ENCODE data around the gene SUSD1. TPM values are rescaled to one million over a fixed set of nuclear protein-coding genes. Genes with fewer than 3 reads are reported as not detected.

SUSD1 gene
- polyA plus RNA-seq, 1 donor from 2014 or later = 2.0 TPM

- H3K36me3 ChIP-seq (ENCODE audit: insufficient read depth, low read length) = no peaks in the 10 kb centered on the region
- no peak overlapping the region for H3K4me2 ChIP-seq (ENCODE audit: low read length)
- no peaks in the 10 kb centered on the region for H3K27me3 ChIP-seq (ENCODE audit: insufficient read depth, low read depth, low read length)
- H3K9me2 ChIP-seq (ENCODE audit: insufficient read depth, low read length) = no peaks in the 10 kb centered on the region
- no peak overlapping the region for H3K9ac ChIP-seq (ENCODE audit: low read length)
- H2AFZ ChIP-seq (ENCODE audit: low read depth, low read length) = no peak overlapping the region
- H3K9me3 ChIP-seq (ENCODE audit: low read length) = no peaks in the 10 kb centered on the region
- TF ChIP-seq, protein P1, sequence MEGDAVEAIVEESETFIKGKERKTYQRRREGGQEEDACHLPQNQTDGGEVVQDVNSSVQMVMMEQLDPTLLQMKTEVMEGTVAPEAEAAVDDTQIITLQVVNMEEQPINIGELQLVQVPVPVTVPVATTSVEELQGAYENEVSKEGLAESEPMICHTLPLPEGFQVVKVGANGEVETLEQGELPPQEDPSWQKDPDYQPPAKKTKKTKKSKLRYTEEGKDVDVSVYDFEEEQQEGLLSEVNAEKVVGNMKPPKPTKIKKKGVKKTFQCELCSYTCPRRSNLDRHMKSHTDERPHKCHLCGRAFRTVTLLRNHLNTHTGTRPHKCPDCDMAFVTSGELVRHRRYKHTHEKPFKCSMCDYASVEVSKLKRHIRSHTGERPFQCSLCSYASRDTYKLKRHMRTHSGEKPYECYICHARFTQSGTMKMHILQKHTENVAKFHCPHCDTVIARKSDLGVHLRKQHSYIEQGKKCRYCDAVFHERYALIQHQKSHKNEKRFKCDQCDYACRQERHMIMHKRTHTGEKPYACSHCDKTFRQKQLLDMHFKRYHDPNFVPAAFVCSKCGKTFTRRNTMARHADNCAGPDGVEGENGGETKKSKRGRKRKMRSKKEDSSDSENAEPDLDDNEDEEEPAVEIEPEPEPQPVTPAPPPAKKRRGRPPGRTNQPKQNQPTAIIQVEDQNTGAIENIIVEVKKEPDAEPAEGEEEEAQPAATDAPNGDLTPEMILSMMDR (IDR thresholded peaks at IDR 0.05; ENCODE audit: poor library complexity, severe bottlenecking) = no peak
- TF ChIP-seq SMC3 (conservative IDR thresholded peaks at IDR 0.05; ENCODE audit: poor library complexity) = no peak
- TF ChIP-seq EP300 (conservative IDR thresholded peaks at IDR 0.05; ENCODE audit: poor library complexity, severe bottlenecking) = no peak
- no peak for TF ChIP-seq MXI1 (conservative IDR thresholded peaks at IDR 0.05; ENCODE audit: poor library complexity, severe bottlenecking)
- TF ChIP-seq EZH2 (IDR thresholded peaks at IDR 0.05; ENCODE audit: borderline replicate concordance, insufficient read depth, low read length, poor library complexity, severe bottlenecking) = no peak
- no peak for TF ChIP-seq TAF1 (IDR thresholded peaks at IDR 0.05; ENCODE audit: low read depth)
- no peak for TF ChIP-seq POLR2AphosphoS5 (IDR thresholded peaks at IDR 0.05)
- no peak for TF ChIP-seq RAD21 (conservative IDR thresholded peaks at IDR 0.05)
- TF ChIP-seq, protein P2, sequence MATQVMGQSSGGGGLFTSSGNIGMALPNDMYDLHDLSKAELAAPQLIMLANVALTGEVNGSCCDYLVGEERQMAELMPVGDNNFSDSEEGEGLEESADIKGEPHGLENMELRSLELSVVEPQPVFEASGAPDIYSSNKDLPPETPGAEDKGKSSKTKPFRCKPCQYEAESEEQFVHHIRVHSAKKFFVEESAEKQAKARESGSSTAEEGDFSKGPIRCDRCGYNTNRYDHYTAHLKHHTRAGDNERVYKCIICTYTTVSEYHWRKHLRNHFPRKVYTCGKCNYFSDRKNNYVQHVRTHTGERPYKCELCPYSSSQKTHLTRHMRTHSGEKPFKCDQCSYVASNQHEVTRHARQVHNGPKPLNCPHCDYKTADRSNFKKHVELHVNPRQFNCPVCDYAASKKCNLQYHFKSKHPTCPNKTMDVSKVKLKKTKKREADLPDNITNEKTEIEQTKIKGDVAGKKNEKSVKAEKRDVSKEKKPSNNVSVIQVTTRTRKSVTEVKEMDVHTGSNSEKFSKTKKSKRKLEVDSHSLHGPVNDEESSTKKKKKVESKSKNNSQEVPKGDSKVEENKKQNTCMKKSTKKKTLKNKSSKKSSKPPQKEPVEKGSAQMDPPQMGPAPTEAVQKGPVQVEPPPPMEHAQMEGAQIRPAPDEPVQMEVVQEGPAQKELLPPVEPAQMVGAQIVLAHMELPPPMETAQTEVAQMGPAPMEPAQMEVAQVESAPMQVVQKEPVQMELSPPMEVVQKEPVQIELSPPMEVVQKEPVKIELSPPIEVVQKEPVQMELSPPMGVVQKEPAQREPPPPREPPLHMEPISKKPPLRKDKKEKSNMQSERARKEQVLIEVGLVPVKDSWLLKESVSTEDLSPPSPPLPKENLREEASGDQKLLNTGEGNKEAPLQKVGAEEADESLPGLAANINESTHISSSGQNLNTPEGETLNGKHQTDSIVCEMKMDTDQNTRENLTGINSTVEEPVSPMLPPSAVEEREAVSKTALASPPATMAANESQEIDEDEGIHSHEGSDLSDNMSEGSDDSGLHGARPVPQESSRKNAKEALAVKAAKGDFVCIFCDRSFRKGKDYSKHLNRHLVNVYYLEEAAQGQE (IDR thresholded peaks at IDR 0.05; ENCODE audit: borderline replicate concordance) = no peak
- no peaks in the 10 kb centered on the region for H3K79me2 ChIP-seq (replicated peaks; ENCODE audit: insufficient read depth, low read length)
- no peak overlapping the region for H3K4me3 ChIP-seq (ENCODE audit: low read length)
- no peaks in the 10 kb centered on the region for H4K20me1 ChIP-seq (ENCODE audit: insufficient read depth)
- no peaks in the 10 kb centered on the region for H3F3A ChIP-seq (ENCODE audit: insufficient read depth, low read length, poor library complexity, severe bottlenecking)
- no peak overlapping the region for H3K27ac ChIP-seq (ENCODE audit: low read length)
Measured at GRCh38 chr9:112041199-112041535, 133.9 kb downstream of the SUSD1 start.

GRCh38 chr9:112038017-112038408 is 137.1 kb downstream of the SUSD1 start:
- no peak overlapping the region for H3K27ac ChIP-seq (ENCODE audit: low read length)
- no peak overlapping the region for H2AFZ ChIP-seq (ENCODE audit: low read depth, low read length)
- H4K20me1 ChIP-seq (ENCODE audit: insufficient read depth) = no peaks in the 10 kb centered on the region
- no peaks in the 10 kb centered on the region for H3F3A ChIP-seq (ENCODE audit: insufficient read depth, low read length, poor library complexity, severe bottlenecking)
- H3K79me2 ChIP-seq (replicated peaks; ENCODE audit: insufficient read depth, low read length) = no peaks in the 10 kb centered on the region
- H3K36me3 ChIP-seq (ENCODE audit: insufficient read depth, low read length) = no peaks in the 10 kb centered on the region
- H3K4me2 ChIP-seq (ENCODE audit: low read length) = no peak overlapping the region
- H3K4me3 ChIP-seq (ENCODE audit: low read length) = no peak overlapping the region
- H3K9ac ChIP-seq (ENCODE audit: low read length) = no peak overlapping the region
- no peaks in the 10 kb centered on the region for H3K27me3 ChIP-seq (ENCODE audit: insufficient read depth, low read depth, low read length)
- no peaks in the 10 kb centered on the region for H3K9me2 ChIP-seq (ENCODE audit: insufficient read depth, low read length)
- TF ChIP-seq, protein P1 (IDR thresholded peaks at IDR 0.05; ENCODE audit: poor library complexity, severe bottlenecking) = no peak
- TF ChIP-seq, protein P2 (IDR thresholded peaks at IDR 0.05; ENCODE audit: borderline replicate concordance) = no peak
- TF ChIP-seq SMC3 (conservative IDR thresholded peaks at IDR 0.05; ENCODE audit: poor library complexity) (no peak), EZH2 (IDR thresholded peaks at IDR 0.05; ENCODE audit: borderline replicate concordance, insufficient read depth, low read length, poor library complexity, severe bottlenecking) (no peak), RAD21 (conservative IDR thresholded peaks at IDR 0.05) (no peak), TAF1 (IDR thresholded peaks at IDR 0.05; ENCODE audit: low read depth) (no peak), POLR2AphosphoS5 (IDR thresholded peaks at IDR 0.05) (no peak), EP300 (conservative IDR thresholded peaks at IDR 0.05; ENCODE audit: poor library complexity, severe bottlenecking) (no peak), MXI1 (conservative IDR thresholded peaks at IDR 0.05; ENCODE audit: poor library complexity, severe bottlenecking) (no peak)
- H3K9me3 ChIP-seq (ENCODE audit: low read length) = no peaks in the 10 kb centered on the region

Data from neural cell (in vitro differentiated cells).